ENCODE results near the gene SLC1A3. TPM values are rescaled to one million over a fixed set of nuclear protein-coding genes. Genes with fewer than 3 reads are reported as not detected.

The SLC1A3 gene
- total RNA-seq, 1 donor from 2014 or later, result 14.5 TPM

DNA sequence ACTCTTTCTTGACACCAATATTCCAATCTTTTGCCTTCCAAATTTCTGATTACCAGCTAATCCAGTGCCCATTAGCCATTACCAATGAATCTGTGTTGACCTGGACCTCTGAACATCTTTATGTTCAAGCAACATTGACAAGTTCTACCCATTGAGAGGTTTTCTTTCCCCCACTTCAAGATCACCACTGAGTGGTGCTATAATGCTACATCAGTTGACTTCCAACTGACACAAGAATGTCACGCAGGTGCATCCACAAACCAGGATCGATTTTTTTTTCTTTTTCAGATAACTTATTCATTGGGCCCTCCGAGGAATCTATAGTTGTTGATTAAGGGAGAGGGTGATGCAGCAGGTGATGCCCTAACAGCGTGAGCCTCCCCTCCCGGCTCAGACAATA lies 102.6 kb downstream of the SLC1A3 start:
- Mint-ChIP-seq H3K27ac (no peak overlapping the region), H3K4me3 (ENCODE audit: low read depth) (no peak overlapping the region), H3K9me3 (ENCODE audit: low read depth) (peaks cover 8% of the 10 kb centered on the region), H3K4me1 (ENCODE audit: low read depth) (peaks cover 2% of the 10 kb centered on the region), H3K27me3 (peaks cover 5% of the 10 kb centered on the region), H3K36me3 (ENCODE audit: insufficient read depth) (no peaks in the 10 kb centered on the region)
- TF ChIP-seq, protein P1, sequence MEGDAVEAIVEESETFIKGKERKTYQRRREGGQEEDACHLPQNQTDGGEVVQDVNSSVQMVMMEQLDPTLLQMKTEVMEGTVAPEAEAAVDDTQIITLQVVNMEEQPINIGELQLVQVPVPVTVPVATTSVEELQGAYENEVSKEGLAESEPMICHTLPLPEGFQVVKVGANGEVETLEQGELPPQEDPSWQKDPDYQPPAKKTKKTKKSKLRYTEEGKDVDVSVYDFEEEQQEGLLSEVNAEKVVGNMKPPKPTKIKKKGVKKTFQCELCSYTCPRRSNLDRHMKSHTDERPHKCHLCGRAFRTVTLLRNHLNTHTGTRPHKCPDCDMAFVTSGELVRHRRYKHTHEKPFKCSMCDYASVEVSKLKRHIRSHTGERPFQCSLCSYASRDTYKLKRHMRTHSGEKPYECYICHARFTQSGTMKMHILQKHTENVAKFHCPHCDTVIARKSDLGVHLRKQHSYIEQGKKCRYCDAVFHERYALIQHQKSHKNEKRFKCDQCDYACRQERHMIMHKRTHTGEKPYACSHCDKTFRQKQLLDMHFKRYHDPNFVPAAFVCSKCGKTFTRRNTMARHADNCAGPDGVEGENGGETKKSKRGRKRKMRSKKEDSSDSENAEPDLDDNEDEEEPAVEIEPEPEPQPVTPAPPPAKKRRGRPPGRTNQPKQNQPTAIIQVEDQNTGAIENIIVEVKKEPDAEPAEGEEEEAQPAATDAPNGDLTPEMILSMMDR (IDR thresholded peaks at IDR 0.05; ENCODE audit: unreplicated experiment), result no peak
- DNase-seq (ENCODE audit: low spot score, unreplicated experiment), result no peak

DNA sequence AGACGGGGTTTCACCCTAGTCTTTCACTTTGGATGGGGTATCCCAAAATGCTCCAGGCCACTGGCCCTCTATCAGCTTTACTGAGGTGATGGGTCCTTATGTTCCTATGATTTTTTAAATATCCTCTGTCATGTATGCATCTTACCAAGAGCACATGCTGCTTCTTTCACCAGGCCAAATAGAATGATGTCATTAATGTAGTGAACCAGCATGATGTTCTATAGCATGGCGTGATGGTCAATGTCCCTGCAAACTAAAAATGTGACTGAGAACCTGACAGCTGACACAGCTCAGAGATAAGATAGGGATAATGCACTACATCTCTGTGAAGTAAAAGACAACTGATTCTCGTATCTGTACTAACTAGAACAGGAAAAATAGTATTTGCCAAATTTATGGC lies 103.6 kb downstream of the SLC1A3 start:
- H3K9me3 Mint-ChIP-seq (ENCODE audit: low read depth), result peaks cover 8% of the 10 kb centered on the region
- no peak overlapping the region for H3K4me3 Mint-ChIP-seq (ENCODE audit: low read depth)
- TF ChIP-seq, protein P1 (IDR thresholded peaks at IDR 0.05; ENCODE audit: unreplicated experiment), result no peak
- DNase-seq (ENCODE audit: low spot score, unreplicated experiment), result no peak
- H3K27ac Mint-ChIP-seq, result no peak overlapping the region
- no peaks in the 10 kb centered on the region for H3K4me1 Mint-ChIP-seq (ENCODE audit: low read depth)
- peaks cover 3% of the 10 kb centered on the region for H3K27me3 Mint-ChIP-seq
- H3K36me3 Mint-ChIP-seq (ENCODE audit: insufficient read depth), result no peaks in the 10 kb centered on the region

GRCh38 chr5:36712706-36713105 lies 106.3 kb downstream of the SLC1A3 start:
- Mint-ChIP-seq H3K9me3 (ENCODE audit: low read depth) (peaks cover 7% of the 10 kb centered on the region), H3K4me1 (ENCODE audit: low read depth) (no peaks in the 10 kb centered on the region), H3K27me3 (peaks cover 6% of the 10 kb centered on the region), H3K27ac (no peak overlapping the region), H3K4me3 (ENCODE audit: low read depth) (no peak overlapping the region), H3K36me3 (ENCODE audit: insufficient read depth) (no peaks in the 10 kb centered on the region)
- TF ChIP-seq, protein P1 (IDR thresholded peaks at IDR 0.05; ENCODE audit: unreplicated experiment), result no peak
- no peak for DNase-seq (ENCODE audit: low spot score, unreplicated experiment)

DNA sequence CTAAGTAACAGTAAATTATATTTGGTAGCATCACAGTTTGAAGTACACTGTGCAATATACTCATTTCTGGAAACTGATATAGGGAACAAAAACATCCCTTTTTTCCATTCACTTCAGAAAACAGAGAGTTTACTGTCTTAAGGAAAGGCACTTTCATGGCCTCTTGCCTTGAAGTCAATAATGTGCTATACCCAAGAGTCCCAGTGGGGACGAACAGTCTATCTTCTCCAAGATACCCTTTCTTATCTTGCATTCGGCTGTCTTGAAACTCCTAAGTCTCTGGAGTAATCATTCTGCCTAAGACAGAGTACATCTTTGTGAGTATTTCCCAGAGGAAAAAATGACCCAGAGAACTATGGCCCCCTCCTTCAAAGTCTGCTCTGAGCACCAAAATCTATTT lies 107.1 kb downstream of the SLC1A3 start:
- TF ChIP-seq, protein P1 (IDR thresholded peaks at IDR 0.05; ENCODE audit: unreplicated experiment), result no peak

DNA sequence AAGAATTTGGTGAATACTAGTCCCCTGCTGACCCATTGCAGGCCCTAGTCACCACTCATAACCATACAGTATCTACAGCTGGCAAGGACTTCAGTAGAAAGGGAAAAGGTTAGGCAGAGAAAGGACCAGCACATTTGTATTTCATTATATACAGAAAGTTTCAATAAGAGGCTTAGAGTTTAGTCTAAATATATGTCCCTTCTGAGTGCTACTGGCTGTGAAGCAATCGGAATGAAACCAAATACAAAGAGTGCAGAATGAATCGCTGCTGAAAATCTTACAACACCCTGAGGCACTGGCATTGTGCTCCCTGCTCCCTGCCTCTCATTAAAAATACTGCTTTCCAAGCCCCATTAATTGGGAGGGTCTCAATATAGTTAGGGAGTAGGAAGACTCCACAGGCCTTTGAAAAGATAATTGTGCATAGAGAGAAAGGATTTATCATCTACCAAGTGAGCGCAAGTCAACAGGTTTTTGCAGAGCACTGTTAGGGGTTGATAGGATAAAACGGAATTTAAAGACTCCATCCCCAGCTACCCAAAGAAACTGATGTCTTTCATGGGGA lies 110.8 kb downstream of the SLC1A3 start:
- DNase-seq (ENCODE audit: low spot score, unreplicated experiment), result no peak
- TF ChIP-seq, protein P1 (IDR thresholded peaks at IDR 0.05; ENCODE audit: unreplicated experiment), result no peak
- Mint-ChIP-seq H3K27me3 (peaks cover 7% of the 10 kb centered on the region), H3K36me3 (ENCODE audit: insufficient read depth) (no peaks in the 10 kb centered on the region), H3K4me3 (ENCODE audit: low read depth) (no peak overlapping the region), H3K4me1 (ENCODE audit: low read depth) (no peaks in the 10 kb centered on the region), H3K27ac (no peak overlapping the region), H3K9me3 (ENCODE audit: low read depth) (no peaks in the 10 kb centered on the region)

More for the DNA sequence above, 107.1 kb downstream of the SLC1A3 start:
- H3K27me3 Mint-ChIP-seq, result peaks cover 6% of the 10 kb centered on the region
- no peak overlapping the region for H3K4me3 Mint-ChIP-seq (ENCODE audit: low read depth)
- H3K27ac Mint-ChIP-seq, result no peak overlapping the region
- H3K4me1 Mint-ChIP-seq (ENCODE audit: low read depth), result no peaks in the 10 kb centered on the region
- no peaks in the 10 kb centered on the region for H3K36me3 Mint-ChIP-seq (ENCODE audit: insufficient read depth)
- H3K9me3 Mint-ChIP-seq (ENCODE audit: low read depth), result peaks cover 4% of the 10 kb centered on the region
- no peak for DNase-seq (ENCODE audit: low spot score, unreplicated experiment)
